Spleen (tissue), 11 donors: ENCODE measurements around the gene FMO1. TPM values are rescaled to one million over a fixed set of nuclear protein-coding genes. Genes with fewer than 3 reads are reported as not detected.

Experiments used
- DNase-seq: peaks from one replicate; pipeline ENCODE4 v3.0.0-alpha.2; 2020
- H3K27ac ChIP-seq, 8 donors: fragments of 200-600 bp; sonication (generic) in 7 of 8; 1 replicate in 4 of 8; 2 replicates in 4 of 8; pipeline versions ENCODE4 v1.5.0 to v1.8.0; 2016 to 2021; ENCODE audit warnings: inconsistent platforms in 4 of 8, mild to moderate bottlenecking in 4 of 8, moderate library complexity in 1 of 8
- H3K27me3 ChIP-seq, 7 donors: fragments of 200-600 bp; sonication (generic) in 6 of 7; replicated peaks in 1 of 7; 1 replicate in 4 of 7; 2 replicates in 3 of 7; pipeline versions ENCODE4 v1.5.0 to v1.8.0; 2016 to 2021; ENCODE audit warnings: inconsistent platforms in 3 of 7, mild to moderate bottlenecking in 1 of 7
- H3K36me3 ChIP-seq, 6 donors: fragments of 200-600 bp; sonication (generic) in 5 of 6; 1 replicate in 4 of 6; 2 replicates in 2 of 6; pipeline versions ENCODE4 v1.5.0 to v1.8.0; 2016 to 2021; ENCODE audit warnings: inconsistent platforms in 2 of 6
- H3K4me1 ChIP-seq, 6 donors: fragments of 200-600 bp; sonication (generic) in 5 of 6; 1 replicate in 3 of 6; 2 replicates in 3 of 6; pipeline versions ENCODE4 v1.5.0 to v1.8.0; 2016 to 2021; ENCODE audit warnings: inconsistent platforms in 3 of 6
- H3K4me3 ChIP-seq, 8 donors: fragments of 200-600 bp; sonication (generic) in 7 of 8; 1 replicate in 4 of 8; 2 replicates in 4 of 8; pipeline versions ENCODE4 v1.5.0 to v1.8.0; 2016 to 2021; ENCODE audit warnings: inconsistent platforms in 4 of 8, mild to moderate bottlenecking in 4 of 8, moderate library complexity in 2 of 8
- H3K9me3 ChIP-seq, 8 donors: fragments of 200-600 bp; sonication (generic) in 7 of 8; 1 replicate in 4 of 8; 2 replicates in 4 of 8; pipeline versions ENCODE4 v1.5.0 to v1.8.0; 2016 to 2021; ENCODE audit warnings: inconsistent platforms in 4 of 8
- POLR2A ChIP-seq, 3 donors: fragments of 450-650 bp; IDR thresholded peaks; one replicate each; pipeline ENCODE4 v1.5.1; 2017; ENCODE audit warnings: antibody characterized with exemption in 3 of 3, mild to moderate bottlenecking in 1 of 3
- POLR2AphosphoS5 ChIP-seq, 3 donors: sonication (generic); formaldehyde crosslinking; IDR thresholded peaks; one replicate each; pipeline ENCODE4 v1.5.1; 2017; ENCODE audit warnings: antibody characterized with exemption in 3 of 3
- WGBS, 5 donors: extraction: QIAGEN DNeasy Blood & Tissue Kit in 3 of 5; methylation state at CpG; one replicate each; pipeline versions ENCODE4 v1.1.5 to v1.1.7; 2013 to 2018; 5-methylcytosine and 5-hydroxymethylcytosine counted together
- intact Hi-C: fragments of 100-400 bp; cut with DNase I; formaldehyde crosslinking; loops from one replicate; pipeline ENCODE4 v1.15.0; 2023; ENCODE audit warnings: low total_unique reads
- polyA plus RNA-seq, 3 donors: library from polyadenylated mRNA; stranded (reverse); fragments of 200-250 nt; gene quantifications; one replicate each; pipeline ENCODE4 v1.2.1, GENCODE V29; 2013
- total RNA-seq, 7 donors: library from RNA; depleted of rRNA in 3 of 7; stranded (reverse); fragments of >200 nt in 3 of 7; fragmentation: NEBNext Ultra II Directional in 4 of 7; extraction: Animal tissue kit (Norgen Biotek cat#: 25700) in 4 of 7; gene quantifications; one replicate each; pipeline versions ENCODE4 v1.1.0 to v1.2.1, GENCODE V29; 2016 to 2021
- TF ChIP-seq, protein P1 (sequence below), 11 experiments: fragments of 200-600 bp in 7 of 11; fragments of 450-650 bp in 4 of 11; sonication (generic) in 4 of 11; IDR thresholded peaks in 8 of 11; conservative IDR thresholded peaks in 3 of 11; 1 replicate in 7 of 11; 2 replicates in 4 of 11; pipeline versions ENCODE4 v1.4.0 to v1.8.0; 2016 to 2021; ENCODE audit warnings: antibody characterized with exemption in 11 of 11, inconsistent platforms in 4 of 11, mild to moderate bottlenecking in 1 of 11
- donor health status: healthy with polysubstance abuse.
- donor health status: DM: no; HTN: no; CAD: no; lungs with moderate emphysema.
- donor health status: DM: no; HTN: no; CAD: no.
- donor health status: Bipolar disorder and iron deficiency.
- donor health status: healthy.
- donor health status: DM: no; HTN: no; CAD: no.
- donor health status: DM: yes; HTN: yes; CAD: no.

FMO1 gene
- total and polyA plus RNA-seq, 10 donors = 0.17 to 0.30 (median 0.22) TPM; not detected in 7

DNA sequence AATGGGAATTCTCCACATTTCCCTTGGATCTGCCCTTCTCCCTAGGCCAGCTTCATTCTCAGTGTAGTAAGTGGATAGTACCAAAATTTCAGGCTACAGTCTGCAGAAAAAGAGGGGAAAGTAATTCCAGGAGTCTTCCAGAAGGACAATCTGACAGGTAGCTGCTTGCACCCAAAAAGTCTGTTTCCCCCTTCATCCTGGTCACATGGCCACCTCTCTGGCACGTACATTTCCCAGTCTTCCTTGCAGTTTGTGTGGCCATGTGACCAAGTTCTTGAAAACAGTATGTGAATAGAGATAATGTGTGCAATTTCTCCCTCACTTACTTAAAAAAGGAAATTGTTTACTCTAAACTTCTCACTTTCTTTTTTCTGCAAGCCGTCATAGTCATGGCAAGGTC is 51.0 kb downstream of the FMO1 start:
- 77 to 84% (median 78%) methylated on average over 2 of the region's 2 CpGs for WGBS, 5 donors

DNA sequence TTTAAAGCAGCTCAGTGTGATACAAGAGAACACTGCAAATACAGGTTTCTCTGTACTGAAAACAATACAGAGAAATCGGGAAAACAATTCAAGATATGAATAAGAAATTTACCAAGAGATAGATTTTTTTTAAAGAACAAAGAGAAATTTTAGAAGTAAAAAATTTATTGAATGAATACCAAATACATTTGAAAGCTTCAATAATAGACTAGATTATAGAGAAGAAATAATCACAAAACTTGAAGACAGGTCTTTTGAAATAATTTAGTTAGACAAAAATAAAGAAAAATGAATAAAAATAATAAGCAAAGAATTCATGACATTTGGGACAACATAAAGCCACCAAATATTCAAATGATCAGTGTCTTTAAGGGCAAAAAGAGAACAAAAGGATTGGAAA is 52.1 kb downstream of the FMO1 start:
- no peaks in the 10 kb centered on the region for H3K36me3 ChIP-seq
- intact Hi-C loops = no loop called here
- H3K27me3 ChIP-seq = no peaks in the 10 kb centered on the region
- no peak overlapping the region for H3K4me3 ChIP-seq
- DNase-seq = no peak
- H3K4me1 ChIP-seq = no peaks in the 10 kb centered on the region
- H3K27ac ChIP-seq = no peak overlapping the region
- peaks cover 13 to 73% (median 46%) of the 10 kb centered on the region in 8 donors for H3K9me3 ChIP-seq
- WGBS, 5 donors = 93 to 98% (median 96%) methylated on average over 1 of the region's 1 CpG
- TF ChIP-seq, protein P1, sequence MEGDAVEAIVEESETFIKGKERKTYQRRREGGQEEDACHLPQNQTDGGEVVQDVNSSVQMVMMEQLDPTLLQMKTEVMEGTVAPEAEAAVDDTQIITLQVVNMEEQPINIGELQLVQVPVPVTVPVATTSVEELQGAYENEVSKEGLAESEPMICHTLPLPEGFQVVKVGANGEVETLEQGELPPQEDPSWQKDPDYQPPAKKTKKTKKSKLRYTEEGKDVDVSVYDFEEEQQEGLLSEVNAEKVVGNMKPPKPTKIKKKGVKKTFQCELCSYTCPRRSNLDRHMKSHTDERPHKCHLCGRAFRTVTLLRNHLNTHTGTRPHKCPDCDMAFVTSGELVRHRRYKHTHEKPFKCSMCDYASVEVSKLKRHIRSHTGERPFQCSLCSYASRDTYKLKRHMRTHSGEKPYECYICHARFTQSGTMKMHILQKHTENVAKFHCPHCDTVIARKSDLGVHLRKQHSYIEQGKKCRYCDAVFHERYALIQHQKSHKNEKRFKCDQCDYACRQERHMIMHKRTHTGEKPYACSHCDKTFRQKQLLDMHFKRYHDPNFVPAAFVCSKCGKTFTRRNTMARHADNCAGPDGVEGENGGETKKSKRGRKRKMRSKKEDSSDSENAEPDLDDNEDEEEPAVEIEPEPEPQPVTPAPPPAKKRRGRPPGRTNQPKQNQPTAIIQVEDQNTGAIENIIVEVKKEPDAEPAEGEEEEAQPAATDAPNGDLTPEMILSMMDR (IDR thresholded peaks at IDR 0.05 in 8 of 11, conservative IDR thresholded peaks at IDR 0.05 in 3 of 11) = no peak
- TF ChIP-seq POLR2A (IDR thresholded peaks at IDR 0.05) (no peak), POLR2AphosphoS5 (IDR thresholded peaks at IDR 0.05) (no peak)

More for the DNA sequence above, 51.0 kb downstream of the FMO1 start:
- H3K36me3 ChIP-seq = no peaks in the 10 kb centered on the region
- TF ChIP-seq, protein P1 (IDR thresholded peaks at IDR 0.05 in 8 of 11, conservative IDR thresholded peaks at IDR 0.05 in 3 of 11) = no peak
- no peaks in the 10 kb centered on the region for H3K4me1 ChIP-seq
- peaks cover 13 to 62% (median 42%) of the 10 kb centered on the region in 8 donors for H3K9me3 ChIP-seq
- no peak for DNase-seq
- no peaks in the 10 kb centered on the region for H3K27me3 ChIP-seq
- no peak overlapping the region for H3K4me3 ChIP-seq
- no peak overlapping the region for H3K27ac ChIP-seq
- intact Hi-C loops = no loop called here

DNA sequence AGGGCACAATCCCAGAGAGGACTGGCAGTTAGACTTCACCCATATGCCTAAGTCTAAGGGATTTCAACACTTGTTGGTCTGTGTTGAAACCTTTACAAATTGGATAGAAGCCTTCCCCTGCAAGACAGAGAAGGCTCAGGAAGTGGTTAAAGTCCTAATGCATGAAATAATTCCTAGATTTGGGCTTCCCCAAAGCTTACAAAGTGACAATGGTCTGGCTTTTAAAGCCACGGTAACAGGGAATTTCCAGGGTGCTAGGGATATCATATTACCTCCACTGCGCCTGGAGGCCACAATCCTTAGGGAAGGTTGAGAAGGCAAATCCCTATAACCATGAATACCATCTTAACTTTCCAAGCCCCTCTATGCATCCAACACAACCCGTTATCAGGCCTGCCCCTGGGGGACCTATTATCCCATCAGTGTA is 62.4 kb downstream of the FMO1 start:
- TF ChIP-seq POLR2A (IDR thresholded peaks at IDR 0.05) (no peak), POLR2AphosphoS5 (IDR thresholded peaks at IDR 0.05) (no peak)
- TF ChIP-seq, protein P1 (IDR thresholded peaks at IDR 0.05 in 8 of 11, conservative IDR thresholded peaks at IDR 0.05 in 3 of 11) = no peak
- 48 to 75% (median 66%) methylated on average over 3 of the region's 3 CpGs for WGBS, 5 donors
- peaks cover 0 to 24% (median 12%) of the 10 kb centered on the region in 6 donors for H3K4me1 ChIP-seq
- no peak overlapping the region for H3K4me3 ChIP-seq
- intact Hi-C loops = loop anchor here (5.0 to 10.0 kb wide), 2 partner anchors 66 to 343 kb away; partner anchors contain the start of gene FMO1
- no peak for DNase-seq
- H3K27ac ChIP-seq = no peak overlapping the region
- peaks cover 0 to 5% (median 0%) of the 10 kb centered on the region in 8 donors for H3K9me3 ChIP-seq
- no peaks in the 10 kb centered on the region for H3K36me3 ChIP-seq
- H3K27me3 ChIP-seq = no peaks in the 10 kb centered on the region

DNA sequence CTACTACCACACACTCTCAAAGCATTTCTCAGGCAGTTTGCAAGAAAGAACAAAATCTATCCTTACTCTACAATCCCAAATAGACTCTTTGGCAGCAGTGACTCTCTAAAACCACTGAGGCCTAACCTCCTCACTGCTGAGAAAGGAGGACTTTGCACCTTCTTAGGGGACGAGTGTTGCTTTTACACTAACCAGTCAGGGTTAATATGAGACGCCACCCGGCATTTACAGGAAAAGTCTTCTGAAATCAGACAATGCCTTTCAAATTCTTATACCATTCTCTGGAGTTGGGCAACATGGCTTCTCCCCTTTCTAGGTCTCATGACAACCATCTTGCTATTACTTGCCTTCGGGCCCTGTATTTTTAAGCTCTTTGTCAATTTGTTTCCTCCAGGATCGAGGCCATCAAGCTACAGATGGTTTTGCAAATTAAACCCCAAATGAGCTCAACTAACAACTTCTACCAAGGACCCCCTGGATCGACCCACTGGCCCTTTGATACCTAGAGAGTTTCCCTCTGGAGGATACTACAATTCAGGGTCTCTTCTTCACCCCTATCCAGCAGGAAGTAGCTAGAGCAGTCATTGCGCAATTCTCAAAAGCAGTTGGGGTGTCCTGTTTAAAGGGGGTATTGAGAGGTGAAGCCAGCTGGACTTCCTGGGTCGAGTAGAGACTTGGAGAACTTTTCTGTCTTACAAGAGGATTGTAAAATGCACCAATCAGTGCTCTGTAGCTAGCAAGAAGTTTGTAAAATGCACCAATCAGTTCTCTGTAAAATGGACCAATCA is 63.7 kb downstream of the FMO1 start:
- no peak for DNase-seq
- 70 to 85% (median 78%) methylated on average over 8 of the region's 8 CpGs for WGBS, 5 donors
- peaks cover 0 to 5% (median 0%) of the 10 kb centered on the region in 8 donors for H3K9me3 ChIP-seq
- H3K36me3 ChIP-seq = no peaks in the 10 kb centered on the region
- peaks cover 0 to 24% (median 12%) of the 10 kb centered on the region in 6 donors for H3K4me1 ChIP-seq
- no peak overlapping the region for H3K4me3 ChIP-seq
- TF ChIP-seq POLR2A (IDR thresholded peaks at IDR 0.05) (no peak), POLR2AphosphoS5 (IDR thresholded peaks at IDR 0.05) (no peak)
- TF ChIP-seq, protein P1 (IDR thresholded peaks at IDR 0.05 in 8 of 11, conservative IDR thresholded peaks at IDR 0.05 in 3 of 11) = no peak
- H3K27ac ChIP-seq = no peak overlapping the region
- intact Hi-C loops = loop anchor here (5.0 to 10.0 kb wide), 2 partner anchors 67 to 345 kb away; partner anchors contain the start of gene FMO1
- H3K27me3 ChIP-seq = no peaks in the 10 kb centered on the region
